Liver (tissue), 9 donors: Measurements from ENCODE around the gene SLC2A6. TPM values are rescaled to one million over a fixed set of nuclear protein-coding genes. Genes with fewer than 3 reads are reported as not detected.

Source experiments
- DNase-seq: peaks from one replicate; pipeline ENCODE4 v3.0.0-alpha.2; 2017; ENCODE audit warnings: low spot score
- H3K27ac ChIP-seq, 2 donors: one replicate each; pipeline ENCODE4 v1.7.0; 2013; ENCODE audit warnings: inconsistent platforms in 2 of 2, low read length in 2 of 2, control low read depth in 1 of 2, low read depth in 1 of 2, mild to moderate bottlenecking in 1 of 2
- H3K27me3 ChIP-seq, 4 donors: one replicate each; pipeline versions ENCODE4 v1.6.1 to v1.7.0; 2013; ENCODE audit warnings: low read length in 3 of 4, inconsistent platforms in 1 of 4, mild to moderate bottlenecking in 1 of 4, moderate library complexity in 1 of 4; ENCODE audit not compliant: control insufficient read depth in 4 of 4, insufficient read depth in 4 of 4
- H3K36me3 ChIP-seq, 4 donors: one replicate each; pipeline versions ENCODE4 v1.6.1 to v1.7.0; 2013; ENCODE audit warnings: low read length in 3 of 4, mild to moderate bottlenecking in 3 of 4, low read depth in 1 of 4, moderate library complexity in 1 of 4; ENCODE audit not compliant: control insufficient read depth in 4 of 4, insufficient read depth in 3 of 4
- H3K4me1 ChIP-seq, 4 donors: one replicate each; pipeline versions ENCODE4 v1.6.1 to v1.7.0; 2013; ENCODE audit warnings: low read length in 3 of 4, mild to moderate bottlenecking in 3 of 4, moderate library complexity in 1 of 4; ENCODE audit not compliant: control insufficient read depth in 4 of 4, insufficient read depth in 4 of 4
- H3K4me3 ChIP-seq, 3 donors: one replicate each; pipeline versions ENCODE4 v1.6.1 to v1.7.0; 2013; ENCODE audit warnings: low read length in 3 of 3, control low read depth in 1 of 3, low read depth in 1 of 3, mild to moderate bottlenecking in 1 of 3
- H3K9ac ChIP-seq, 2 donors: one replicate each; pipeline ENCODE4 v1.7.0; 2013; ENCODE audit warnings: low read length in 2 of 2, mild to moderate bottlenecking in 2 of 2, moderate library complexity in 2 of 2, control low read depth in 1 of 2, low read depth in 1 of 2
- H3K9me3 ChIP-seq, 4 donors: one replicate each; pipeline versions ENCODE4 v1.6.1 to v1.7.0; 2013; ENCODE audit warnings: low read length in 3 of 4; ENCODE audit not compliant: control insufficient read depth in 4 of 4
- ATF3 ChIP-seq: IDR thresholded peaks from 2 replicates; pipeline ENCODE4 v1.6.1; 2016; ENCODE audit warnings: antibody characterized with exemption
- CTCF ChIP-seq: fragments of 150-350 bp; IDR thresholded peaks from 2 replicates; pipeline ENCODE4 v1.5.1; 2017; ENCODE audit warnings: improper control_type of control experiment, low read depth, low read length; ENCODE audit not compliant: missing input control
- EGR1 ChIP-seq, 2 donors: IDR thresholded peaks; 2 replicates each; pipeline ENCODE4 v1.6.1; 2016 to 2018; ENCODE audit warnings: antibody characterized with exemption in 2 of 2, low read depth in 2 of 2
- FOXA1 ChIP-seq: IDR thresholded peaks from 2 replicates; pipeline ENCODE4 v1.6.1; 2016; ENCODE audit warnings: antibody characterized with exemption
- FOXA2 ChIP-seq: IDR thresholded peaks from 2 replicates; pipeline ENCODE4 v1.6.1; 2016; ENCODE audit warnings: antibody characterized with exemption
- GABPA ChIP-seq, 2 donors: IDR thresholded peaks in 1 of 2; conservative IDR thresholded peaks in 1 of 2; 2 replicates each; pipeline ENCODE4 v1.6.1; 2016; ENCODE audit warnings: antibody characterized with exemption in 2 of 2, mild to moderate bottlenecking in 1 of 2, moderate library complexity in 1 of 2
- HNF4A ChIP-seq, 2 donors: conservative IDR thresholded peaks; 2 replicates each; pipeline ENCODE4 v1.6.1; 2016; ENCODE audit warnings: antibody characterized with exemption in 2 of 2, mild to moderate bottlenecking in 2 of 2
- HNF4G ChIP-seq: IDR thresholded peaks from 2 replicates; pipeline ENCODE4 v1.6.1; 2016; ENCODE audit warnings: antibody characterized with exemption
- JUND ChIP-seq, 2 donors: IDR thresholded peaks; 2 replicates each; pipeline ENCODE4 v1.6.1; 2016; ENCODE audit warnings: antibody characterized with exemption in 2 of 2
- NR2F2 ChIP-seq: IDR thresholded peaks from 2 replicates; pipeline ENCODE4 v1.6.1; 2016; ENCODE audit warnings: antibody characterized with exemption
- RAD21 ChIP-seq, 2 donors: IDR thresholded peaks; 2 replicates each; pipeline ENCODE4 v1.6.1; 2016; ENCODE audit warnings: antibody characterized with exemption in 2 of 2, mild to moderate bottlenecking in 2 of 2
- REST ChIP-seq: IDR thresholded peaks from 2 replicates; pipeline ENCODE4 v1.6.1; 2016; ENCODE audit warnings: antibody characterized with exemption, mild to moderate bottlenecking
- RXRA ChIP-seq, 2 donors: IDR thresholded peaks; 2 replicates each; pipeline ENCODE4 v1.6.1; 2017 to 2018; ENCODE audit warnings: antibody characterized with exemption in 2 of 2, mild to moderate bottlenecking in 1 of 2
- SP1 ChIP-seq: IDR thresholded peaks from 2 replicates; pipeline ENCODE4 v1.6.1; 2018; ENCODE audit warnings: antibody characterized with exemption, mild to moderate bottlenecking
- TAF1 ChIP-seq: conservative IDR thresholded peaks from 2 replicates; pipeline ENCODE4 v1.6.1; 2016; ENCODE audit warnings: antibody characterized with exemption, mild to moderate bottlenecking
- YY1 ChIP-seq: IDR thresholded peaks from 2 replicates; pipeline ENCODE4 v1.6.1; 2016; ENCODE audit warnings: antibody characterized with exemption, mild to moderate bottlenecking
- ZBTB33 ChIP-seq: IDR thresholded peaks from 2 replicates; pipeline ENCODE4 v1.6.1; 2016; ENCODE audit warnings: antibody characterized with exemption
- WGBS: extraction: QIAGEN DNeasy Blood & Tissue Kit; methylation state at CpG from one replicate; pipeline ENCODE4 v1.1.7; 2013; 5-methylcytosine and 5-hydroxymethylcytosine counted together
- polyA plus RNA-seq, 2 donors: library from polyadenylated mRNA; stranded (reverse) in 1 of 2; unstranded in 1 of 2; fragments of 200-250 nt in 1 of 2; fragments of >200 nt in 1 of 2; fragmentation: Nextera tagmentation in 1 of 2; extraction: Ambion mirVana in 1 of 2; gene quantifications; one replicate each; pipeline versions ENCODE4 v1.2.1 to v1.2.3, GENCODE V29; 2013 to 2015
- total RNA-seq, 2 donors: library from RNA; depleted of rRNA; stranded (reverse); fragments of >200 nt; gene quantifications; one replicate each; pipeline ENCODE4 v1.2.3, GENCODE V29; 2014
- donor health status: healthy.
- donor health status: healthy.
- donor health status: healthy.
- donor health status: healthy.
- donor health status: healthy.

Gene SLC2A6
- total and polyA plus RNA-seq, 4 donors, result 1.7 to 3.9 (median 2.3) TPM

GRCh38 chr9:133440874-133441273, 38.0 kb downstream of the SLC2A6 start:
- H3K9me3 ChIP-seq, result no peaks in the 10 kb centered on the region
- DNase-seq, result no peak
- 91% methylated on average over 12 of the region's 12 CpGs for WGBS
- no peak overlapping the region for H3K4me3 ChIP-seq
- no peak overlapping the region for H3K27ac ChIP-seq
- no peaks in the 10 kb centered on the region for H3K4me1 ChIP-seq
- H3K27me3 ChIP-seq, result no peaks in the 10 kb centered on the region
- TF ChIP-seq HNF4G, result no peak
- TF ChIP-seq HNF4A (conservative IDR thresholded peaks at IDR 0.05), result no peak
- no peak for TF ChIP-seq GABPA (IDR thresholded peaks at IDR 0.05 in 1 of 2, conservative IDR thresholded peaks at IDR 0.05 in 1 of 2)
- TF ChIP-seq YY1, result no peak
- no peak for TF ChIP-seq ATF3
- TF ChIP-seq JUND (IDR thresholded peaks at IDR 0.05), result no peak
- no peak for TF ChIP-seq RAD21 (IDR thresholded peaks at IDR 0.05)
- no peak for TF ChIP-seq SP1
- no peak for TF ChIP-seq EGR1 (IDR thresholded peaks at IDR 0.05; ENCODE audit: low read depth in 2 of 2)
- no peak for TF ChIP-seq FOXA2
- no peak for TF ChIP-seq FOXA1
- no peak for TF ChIP-seq NR2F2
- no peak for TF ChIP-seq RXRA (IDR thresholded peaks at IDR 0.05)
- no peak for TF ChIP-seq CTCF
- no peak for TF ChIP-seq TAF1
- no peak for TF ChIP-seq ZBTB33
- TF ChIP-seq REST, result no peak
- H3K36me3 ChIP-seq, result no peaks in the 10 kb centered on the region
- no peak overlapping the region for H3K9ac ChIP-seq

- 86% methylated on average over 4 of the region's 4 CpGs for WGBS
These were observed 39.6 kb downstream of the SLC2A6 start for GRCh38 chr9:133439337-133439736.

More at GRCh38 chr9:133439337-133439736, 39.6 kb downstream of the SLC2A6 start:
- Histone ChIP-seq H3K4me1 (no peaks in the 10 kb centered on the region), H3K4me3 (no peak overlapping the region), H3K27ac (no peak overlapping the region), H3K36me3 (no peaks in the 10 kb centered on the region), H3K27me3 (no peaks in the 10 kb centered on the region), H3K9ac (no peak overlapping the region), H3K9me3 (no peaks in the 10 kb centered on the region)
- no peak for DNase-seq
- no peak for TF ChIP-seq EGR1 (IDR thresholded peaks at IDR 0.05; ENCODE audit: low read depth in 2 of 2)
- TF ChIP-seq RXRA (IDR thresholded peaks at IDR 0.05), result no peak
- no peak for TF ChIP-seq CTCF
- TF ChIP-seq REST, result no peak
- no peak for TF ChIP-seq JUND (IDR thresholded peaks at IDR 0.05)
- no peak for TF ChIP-seq ZBTB33
